GM18867 (cell line): ENCODE measurements around the gene WWOX.

Experiments used
- ATAC-seq: cut with Tn5 transposase; IDR thresholded peaks from one replicate; pipeline ENCODE4 v1.9.1; 2021; ENCODE audit warnings: mild to moderate bottlenecking, moderate library complexity; ENCODE audit not compliant: unreplicated experiment

WWOX gene

GRCh38 chr16:78258375-78259065, 159.1 kb downstream of the WWOX start:
- no peak for ATAC-seq

- ATAC-seq: no peak
These were observed 160.4 kb downstream of the WWOX start for GRCh38 chr16:78259873-78260272.

- no peak for ATAC-seq
These were observed 165.2 kb downstream of the WWOX start for GRCh38 chr16:78264642-78265041.

GRCh38 chr16:78269256-78269655, 169.8 kb downstream of the WWOX start:
- no peak for ATAC-seq

- no peak for ATAC-seq
These were observed 172.5 kb downstream of the WWOX start for GRCh38 chr16:78271981-78272380.

GRCh38 chr16:78274771-78275170, 175.3 kb downstream of the WWOX start:
- ATAC-seq: no peak

- no peak for ATAC-seq
These were observed 176.0 kb downstream of the WWOX start for GRCh38 chr16:78275420-78275819.

GRCh38 chr16:78277321-78278055, 178.0 kb downstream of the WWOX start:
- no peak for ATAC-seq

GRCh38 chr16:78278056-78278450, 178.6 kb downstream of the WWOX start:
- ATAC-seq: no peak

- no peak for ATAC-seq
These were observed 181.7 kb downstream of the WWOX start for GRCh38 chr16:78281115-78281514.

- no peak for ATAC-seq
These were observed 184.2 kb downstream of the WWOX start for GRCh38 chr16:78283548-78284251.

- no peak for ATAC-seq
These were observed 184.9 kb downstream of the WWOX start for GRCh38 chr16:78284326-78284725.

- ATAC-seq: no peak
These were observed 185.5 kb downstream of the WWOX start for GRCh38 chr16:78284957-78285434.

GRCh38 chr16:78285437-78285922, 186.0 kb downstream of the WWOX start:
- no peak for ATAC-seq

GRCh38 chr16:78286065-78286464, 186.6 kb downstream of the WWOX start:
- ATAC-seq: no peak

GRCh38 chr16:78288888-78289287, 189.4 kb downstream of the WWOX start:
- no peak for ATAC-seq

GRCh38 chr16:78289373-78289772, 189.9 kb downstream of the WWOX start:
- no peak for ATAC-seq

GRCh38 chr16:78289844-78290277, 190.4 kb downstream of the WWOX start:
- no peak for ATAC-seq

GRCh38 chr16:78290395-78290794, 190.9 kb downstream of the WWOX start:
- no peak for ATAC-seq

- ATAC-seq: no peak
These were observed 191.6 kb downstream of the WWOX start for GRCh38 chr16:78290872-78291591.

- no peak for ATAC-seq
These were observed 192.2 kb downstream of the WWOX start for GRCh38 chr16:78291604-78292003.
